LNCAP (cell line): ENCODE measurements around the gene CDR2L.

Experiments used
- CTCF ChIP-seq: fragments of 450-650 bp; IDR thresholded peaks from 2 replicates; pipeline ENCODE4 v1.5.1; 2017; ENCODE audit warnings: mild to moderate bottlenecking

CDR2L gene

DNA sequence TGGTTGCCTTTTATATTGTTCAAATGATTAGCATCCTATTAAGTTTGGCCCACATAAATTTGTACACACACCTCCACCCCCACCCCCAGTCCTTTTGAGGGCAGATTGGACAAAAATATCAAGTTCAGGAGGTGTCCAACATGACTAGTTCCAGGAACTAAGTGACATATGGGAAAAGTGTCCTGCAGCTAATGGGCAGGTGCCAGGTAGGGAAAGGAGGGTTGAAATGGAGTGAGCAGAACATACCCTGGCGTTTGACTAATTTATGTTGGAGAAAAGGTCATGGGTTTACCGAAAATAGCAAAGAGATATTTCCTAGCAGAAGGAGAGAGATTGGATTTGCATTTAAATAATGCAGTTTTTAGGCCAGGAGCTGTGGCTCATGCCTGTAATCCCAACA is 64.5 kb downstream of the CDR2L start:
- TF ChIP-seq CTCF = no peak
